ENCODE results near the gene APRT. TPM values are rescaled to one million over a fixed set of nuclear protein-coding genes. Genes with fewer than 3 reads are reported as not detected.

APRT gene
- total and polyA plus RNA-seq, 9 of the 15 experiments (the other 6 are each of a cell fraction or from before 2014, with no cell fraction given), result 41.7 to 409 (median 146) TPM

- CTCF ChIA-PET (ENCODE audit: low intra/inter-chr PET ratio), result no interaction called here
- H3K79me2 ChIP-seq (ENCODE audit: control insufficient read depth, insufficient read depth, low read length), result no peaks in the 10 kb centered on the region
- TF ChIP-seq PHF21A (IDR thresholded peaks at IDR 0.05; ENCODE audit: borderline replicate concordance, low read depth) (no peak), YY1 (IDR thresholded peaks at IDR 0.05; ENCODE audit: borderline replicate concordance in 1 of 3, control insufficient read depth in 1 of 3, extremely low read depth in 1 of 3, insufficient read depth in 3 of 3, insufficient read length in 1 of 3, insufficient replicate concordance in 2 of 3, low read depth in 1 of 3, low read length in 2 of 3) (peak in 1 of 3 experiments; percentile 50), ZNF740 (CRISPR knock-in tag; IDR thresholded peaks at IDR 0.05) (peak; percentile 78), ZNF740 (tag; IDR thresholded peaks at IDR 0.05) (no peak), PML (IDR thresholded peaks at IDR 0.05; ENCODE audit: low read length) (no peak)
- ATAC-seq (no peak; the same call in 2 of the 3 replicates), FAIRE-seq (no peak), DNase-seq (ENCODE audit: extremely low read depth in 1 of 4, low spot score in 3 of 4) (no peak)
- H3K36me3 ChIP-seq (ENCODE audit: control insufficient read depth, insufficient read depth, low read length), result no peaks in the 10 kb centered on the region
- no peaks in the 10 kb centered on the region for H3K9me3 ChIP-seq (replicated peaks; ENCODE audit: control insufficient read depth, insufficient read depth, low read depth, low read length)
- H3K4me2 ChIP-seq (ENCODE audit: insufficient read depth, low read length), result no peak overlapping the region
- POLR2A ChIA-PET, result interaction anchor here (1.5 kb wide), 1 partner anchor 10 kb away, joined by 6 read pairs; no protein-coding TSS in a partner anchor
- H3K27ac ChIP-seq (ENCODE audit: extremely low read depth, low read depth, low read length), result no peak overlapping the region
- no peaks in the 10 kb centered on the region for H3K9me1 ChIP-seq (ENCODE audit: control insufficient read depth, insufficient read depth, low read length)
- H4K20me1 ChIP-seq (replicated peaks; ENCODE audit: control insufficient read depth, insufficient read depth, low read length), result no peaks in the 10 kb centered on the region; the same call in 1 of the 2 replicates
- BruUV-seq (replicated peaks), result no TSS peak
- H3K9ac ChIP-seq (ENCODE audit: insufficient read depth in 1 of 2, low read depth in 2 of 2, low read length in 2 of 2), result no peak overlapping the region; a peak in 1 of 4 replicates
- peaks cover 0 to 50% of the 10 kb centered on the region in 2 experiments; a peak in 2 of 5 replicates for H3K4me1 ChIP-seq (replicated peaks in 1 of 2; ENCODE audit: control insufficient read depth in 2 of 2, insufficient read depth in 2 of 2, low read length in 2 of 2)
- in situ Hi-C loops (cut with MboI), result no loop called here
- intact Hi-C loops (cut with micrococcal nuclease), result no loop called here
- no peak overlapping the region for H3K4me3 ChIP-seq
- no peak overlapping the region for H2AFZ ChIP-seq (ENCODE audit: low read depth, low read length)
- 49% methylated on average over 11 of the region's 11 CpGs for WGBS (ENCODE audit: insufficient coverage, low coverage, missing lambda C conversion rate)
- no peaks in the 10 kb centered on the region for H3K27me3 ChIP-seq (ENCODE audit: control insufficient read depth in 2 of 2, insufficient read depth in 2 of 2, low read length in 2 of 2)
Measured at GRCh38 chr16:88830258-88830657, 18.5 kb upstream of the APRT start.
